ENCODE measurements around the gene TNIK. TPM values are rescaled to one million over a fixed set of nuclear protein-coding genes. Genes with fewer than 3 reads are reported as not detected.

Gene TNIK
- total and polyA plus RNA-seq, 2 of the 4 experiments (the other 2 are of a cell fraction) = 3.4 to 6.3 TPM

GRCh38 chr3:171213907-171214306, 246.3 kb downstream of the TNIK start:
- no peak overlapping the region for H3K4me2 ChIP-seq (ENCODE audit: low read depth, low read length)
- no CpG with 5 or more reads among the region's 2 CpGs for WGBS, 2 experiments (ENCODE audit: extremely low coverage in 2 of 2, insufficient read length in 1 of 2)
- intact Hi-C loops (cut with micrococcal nuclease) = loop anchor here (5.0 kb wide), 1 partner anchor 43 kb away; no protein-coding TSS in a partner anchor
- no peak overlapping the region for H4K8ac ChIP-seq (ENCODE audit: low read depth in 2 of 2, low read length in 2 of 2)
- H2AK9ac ChIP-seq (replicated peaks; ENCODE audit: low read depth, low read length, poor library complexity) = no peak overlapping the region
- no peaks in the 10 kb centered on the region for H3K79me1 ChIP-seq (ENCODE audit: low read depth in 1 of 2, low read length in 2 of 2)
- H2BK120ac ChIP-seq (ENCODE audit: low read depth, low read length) = no peak overlapping the region
- in situ Hi-C loops (cut with MboI; ENCODE audit: low sequenced_read_pairs) = no loop called here
- H4K5ac ChIP-seq (ENCODE audit: low read depth, low read length) = no peak overlapping the region
- no peak overlapping the region for H2BK20ac ChIP-seq (ENCODE audit: low read depth, low read length)
- H3K4me1 ChIP-seq (ENCODE audit: control insufficient read depth, insufficient read depth, low read length) = no peaks in the 10 kb centered on the region
- H3K9me3 ChIP-seq (ENCODE audit: control insufficient read depth, insufficient read depth, low read length) = no peaks in the 10 kb centered on the region
- peak; percentile 77 for TF ChIP-seq CEBPB (IDR thresholded peaks at IDR 0.05; ENCODE audit: low read depth, low read length)
- TF ChIP-seq, protein P1, sequence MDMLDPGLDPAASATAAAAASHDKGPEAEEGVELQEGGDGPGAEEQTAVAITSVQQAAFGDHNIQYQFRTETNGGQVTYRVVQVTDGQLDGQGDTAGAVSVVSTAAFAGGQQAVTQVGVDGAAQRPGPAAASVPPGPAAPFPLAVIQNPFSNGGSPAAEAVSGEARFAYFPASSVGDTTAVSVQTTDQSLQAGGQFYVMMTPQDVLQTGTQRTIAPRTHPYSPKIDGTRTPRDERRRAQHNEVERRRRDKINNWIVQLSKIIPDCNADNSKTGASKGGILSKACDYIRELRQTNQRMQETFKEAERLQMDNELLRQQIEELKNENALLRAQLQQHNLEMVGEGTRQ (IDR thresholded peaks at IDR 0.05; ENCODE audit: low read depth, low read length) = no peak
- H4K91ac ChIP-seq (ENCODE audit: insufficient read depth, low read depth, low read length) = no peak overlapping the region
- H2AK5ac ChIP-seq (ENCODE audit: low read depth, low read length) = no peak overlapping the region
- no peak for ATAC-seq (ENCODE audit: low read depth)
- H3K27me3 ChIP-seq (ENCODE audit: control insufficient read depth, insufficient read depth, low read length) = no peaks in the 10 kb centered on the region; the same call in 1 of the 2 replicates
- no peak overlapping the region for H2BK15ac ChIP-seq (ENCODE audit: low read depth, low read length)
- no peak overlapping the region for H3K27ac ChIP-seq (ENCODE audit: insufficient read depth, low read length)
- H4K20me1 ChIP-seq (ENCODE audit: insufficient read depth, low read length) = no peaks in the 10 kb centered on the region
- no peak overlapping the region for H3K4ac ChIP-seq (ENCODE audit: low read depth, low read length)
- no peak overlapping the region for H2BK5ac ChIP-seq (ENCODE audit: low read depth, low read length, poor library complexity, severe bottlenecking)
- no peak for DNase-seq
- H3K4me3 ChIP-seq (ENCODE audit: insufficient read depth, low read depth, low read length) = no peak overlapping the region
- H3K9ac ChIP-seq (ENCODE audit: low read depth, low read length) = no peak overlapping the region
- H3K14ac ChIP-seq (replicated peaks; ENCODE audit: low read depth, low read length) = no peak overlapping the region
- no TSS peak for BruUV-seq (replicated peaks)
- dilution Hi-C loops (cut with HindIII; ENCODE audit: low sequenced_read_pairs, unreplicated experiment) = no loop called here
- no peaks in the 10 kb centered on the region for H3K36me3 ChIP-seq (ENCODE audit: control insufficient read depth, insufficient read depth, low read length)
- H3K18ac ChIP-seq (ENCODE audit: low read depth, low read length) = no peak overlapping the region
- H3K9me1 ChIP-seq (ENCODE audit: insufficient read depth, low read length) = no peaks in the 10 kb centered on the region
- CTCF ChIA-PET = no interaction called here
- POLR2A ChIA-PET (ENCODE audit: unreplicated experiment) = no interaction called here
- H3K56ac ChIP-seq (ENCODE audit: extremely low read depth, insufficient read depth, low read length) = no peak overlapping the region
- H3K23ac ChIP-seq (ENCODE audit: low read depth, low read length) = no peak overlapping the region
- no peak overlapping the region for H2AFZ ChIP-seq (replicated peaks; ENCODE audit: low read length, poor library complexity)

Data from IMR-90 (cell line).